Mammary epithelial cell (primary cell): ENCODE results near the gene PPM1F.

ENCODE experiments used
- CTCF ChIP-seq, 2 donors: IDR thresholded peaks in 1 of 2; conservative IDR thresholded peaks in 1 of 2; 2 replicates each; pipeline ENCODE4 v1.5.1; 2011 to 2012; ENCODE audit warnings: inconsistent platforms in 2 of 2, low read length in 2 of 2, mild to moderate bottlenecking in 2 of 2, control low read depth in 1 of 2, low read depth in 1 of 2; ENCODE audit not compliant: insufficient read depth in 1 of 2; ENCODE audit errors: extremely low read depth in 1 of 2
- EZH2 ChIP-seq: IDR thresholded peaks from 2 replicates; pipeline ENCODE4 v1.6.1; 2012; ENCODE audit warnings: low read length, inconsistent platforms, borderline replicate concordance

GRCh38 chr22:21922370-21923162, 30.1 kb downstream of the PPM1F start:
- no peak for TF ChIP-seq CTCF (conservative IDR thresholded peaks at IDR 0.05 in 1 of 2, IDR thresholded peaks at IDR 0.05 in 1 of 2; ENCODE audit: extremely low read depth in 1 of 2, insufficient read depth in 1 of 2, low read depth in 1 of 2, low read length in 2 of 2)
- TF ChIP-seq EZH2, result no peak
